GM12873 (cell line): ENCODE data around the gene BPIFA3.

ENCODE experiments used
- TF ChIP-seq, protein P1 (sequence below): IDR thresholded peaks from 2 replicates; pipeline ENCODE4 v1.5.1; 2012; ENCODE audit warnings: low read depth, mild to moderate bottlenecking, moderate library complexity, low read length, control low read depth; ENCODE audit not compliant: insufficient read depth; ENCODE audit errors: missing control alignments

Gene BPIFA3

GRCh38 chr20:33217052-33217451 is at the start of gene BPIFA3:
BPIFA3 (plus strand) TSS chr20:33217352; CDS start chr20:33217537, 185 bp downstream.
- TF ChIP-seq, protein P1, sequence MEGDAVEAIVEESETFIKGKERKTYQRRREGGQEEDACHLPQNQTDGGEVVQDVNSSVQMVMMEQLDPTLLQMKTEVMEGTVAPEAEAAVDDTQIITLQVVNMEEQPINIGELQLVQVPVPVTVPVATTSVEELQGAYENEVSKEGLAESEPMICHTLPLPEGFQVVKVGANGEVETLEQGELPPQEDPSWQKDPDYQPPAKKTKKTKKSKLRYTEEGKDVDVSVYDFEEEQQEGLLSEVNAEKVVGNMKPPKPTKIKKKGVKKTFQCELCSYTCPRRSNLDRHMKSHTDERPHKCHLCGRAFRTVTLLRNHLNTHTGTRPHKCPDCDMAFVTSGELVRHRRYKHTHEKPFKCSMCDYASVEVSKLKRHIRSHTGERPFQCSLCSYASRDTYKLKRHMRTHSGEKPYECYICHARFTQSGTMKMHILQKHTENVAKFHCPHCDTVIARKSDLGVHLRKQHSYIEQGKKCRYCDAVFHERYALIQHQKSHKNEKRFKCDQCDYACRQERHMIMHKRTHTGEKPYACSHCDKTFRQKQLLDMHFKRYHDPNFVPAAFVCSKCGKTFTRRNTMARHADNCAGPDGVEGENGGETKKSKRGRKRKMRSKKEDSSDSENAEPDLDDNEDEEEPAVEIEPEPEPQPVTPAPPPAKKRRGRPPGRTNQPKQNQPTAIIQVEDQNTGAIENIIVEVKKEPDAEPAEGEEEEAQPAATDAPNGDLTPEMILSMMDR: no peak

DNA sequence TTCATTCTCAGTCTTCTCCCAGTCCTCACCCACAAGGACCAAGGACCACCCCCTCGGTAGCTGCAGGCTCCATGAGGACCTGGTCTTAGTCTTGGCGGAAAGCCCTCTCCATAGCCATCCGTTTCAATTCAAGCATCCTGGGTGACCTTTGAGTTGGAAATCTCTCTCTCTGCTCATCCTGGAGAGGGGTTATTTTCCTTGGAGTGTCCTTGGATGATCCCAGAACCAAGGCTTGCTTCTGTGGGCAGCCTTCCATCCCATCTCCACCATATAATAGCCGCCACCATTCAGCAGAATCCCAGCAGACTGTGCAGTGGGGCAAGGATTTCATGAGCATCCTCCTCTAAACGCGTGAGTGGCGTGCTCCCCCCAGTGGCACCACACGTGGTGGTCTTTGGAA is 49.3 kb upstream of the BPIFA3 start, which contains the start of gene BPIFA2:
Gene BPIFA2 (plus strand): TSS at position 301 of the 400 bp plus-strand sequence. CDS start 987 bp downstream, outside the sequence.
- TF ChIP-seq, protein P1: no peak

DNA sequence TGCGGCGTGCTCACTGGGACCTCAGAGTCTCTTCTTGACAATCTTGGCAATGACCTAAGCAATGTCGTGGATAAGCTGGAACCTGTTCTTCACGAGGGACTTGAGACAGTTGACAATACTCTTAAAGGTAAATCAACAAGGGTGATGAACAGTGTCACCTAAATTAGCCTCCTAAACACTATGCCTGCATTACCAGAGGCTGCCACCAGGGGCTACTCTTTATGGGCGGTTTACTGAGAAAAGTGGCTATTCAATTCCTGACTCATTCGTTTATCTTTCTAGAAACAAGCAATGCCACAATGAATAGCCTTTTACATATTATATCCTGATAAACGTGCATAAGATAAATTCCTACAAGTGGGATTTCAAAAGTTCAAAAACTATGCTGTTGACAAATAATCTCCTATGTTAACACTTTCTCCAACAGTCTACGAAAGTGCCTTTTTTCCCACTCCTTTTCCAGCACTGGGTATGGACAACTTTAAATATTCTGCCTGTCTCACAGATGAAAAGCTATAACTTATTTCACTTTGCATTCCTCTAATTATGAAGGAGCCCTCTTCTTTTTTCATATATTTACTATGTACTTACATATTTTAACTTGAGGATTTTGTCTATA is 47.9 kb upstream of the BPIFA3 start:
- TF ChIP-seq, protein P1: peak; percentile 71

- TF ChIP-seq, protein P1: no peak
These were observed 44.4 kb upstream of the BPIFA3 start for GRCh38 chr20:33172781-33173180.

DNA sequence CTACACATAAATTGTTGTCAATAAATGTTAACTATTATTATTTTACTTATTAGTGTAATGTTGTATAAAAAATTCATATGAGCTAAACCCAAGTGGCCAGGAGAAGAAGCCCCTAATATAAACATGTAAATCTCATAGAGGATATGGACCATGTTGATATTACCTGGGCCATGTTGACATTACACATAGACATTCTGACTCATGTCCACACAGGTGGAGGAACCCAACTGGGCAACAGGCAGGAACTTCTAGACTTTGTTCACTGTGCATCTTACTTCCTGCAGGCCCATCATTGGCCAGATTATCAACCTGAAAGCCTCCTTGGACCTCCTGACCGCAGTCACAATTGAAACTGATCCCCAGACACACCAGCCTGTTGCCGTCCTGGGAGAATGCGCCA is 42.0 kb upstream of the BPIFA3 start:
- TF ChIP-seq, protein P1: no peak

DNA sequence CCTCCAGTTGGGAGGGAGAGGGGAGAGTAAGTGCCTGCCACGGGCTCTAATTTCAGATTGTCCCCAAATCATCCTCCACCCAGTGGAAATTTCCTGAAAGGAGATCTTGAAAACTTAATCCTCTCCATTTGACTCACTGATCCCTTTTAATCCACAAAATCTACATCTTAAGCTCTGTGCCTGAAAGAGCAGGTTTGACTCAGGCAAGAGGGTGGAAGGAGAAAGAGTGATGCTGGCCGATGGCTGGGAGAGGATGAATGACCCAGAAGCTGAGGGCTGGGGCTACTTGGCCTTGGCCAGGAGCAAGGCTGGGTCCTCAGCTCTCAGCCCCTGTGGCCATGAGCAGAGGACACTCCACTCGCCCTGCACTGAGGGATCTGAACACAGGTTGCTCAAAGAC is 41.1 kb upstream of the BPIFA3 start:
- TF ChIP-seq, protein P1: no peak

- TF ChIP-seq, protein P1: no peak
These were observed 39.3 kb upstream of the BPIFA3 start for GRCh38 chr20:33177866-33178265.
